ENCODE results near the gene LMTK2.
"Not testable (repeated sequence)": the region's sequence is repeated elsewhere in the genome, so short reads cannot be mapped to it uniquely, and the experiment has no call there.

Gene LMTK2

GRCh38 chr7:98205162-98205845, 98.6 kb downstream of the LMTK2 start:
- DNase-seq: no peak

GRCh38 chr7:98206451-98207330, 100.0 kb downstream of the LMTK2 start:
- no peak for DNase-seq

GRCh38 chr7:98209166-98209920, 102.7 kb downstream of the LMTK2 start:
- DNase-seq: no peak

DNA sequence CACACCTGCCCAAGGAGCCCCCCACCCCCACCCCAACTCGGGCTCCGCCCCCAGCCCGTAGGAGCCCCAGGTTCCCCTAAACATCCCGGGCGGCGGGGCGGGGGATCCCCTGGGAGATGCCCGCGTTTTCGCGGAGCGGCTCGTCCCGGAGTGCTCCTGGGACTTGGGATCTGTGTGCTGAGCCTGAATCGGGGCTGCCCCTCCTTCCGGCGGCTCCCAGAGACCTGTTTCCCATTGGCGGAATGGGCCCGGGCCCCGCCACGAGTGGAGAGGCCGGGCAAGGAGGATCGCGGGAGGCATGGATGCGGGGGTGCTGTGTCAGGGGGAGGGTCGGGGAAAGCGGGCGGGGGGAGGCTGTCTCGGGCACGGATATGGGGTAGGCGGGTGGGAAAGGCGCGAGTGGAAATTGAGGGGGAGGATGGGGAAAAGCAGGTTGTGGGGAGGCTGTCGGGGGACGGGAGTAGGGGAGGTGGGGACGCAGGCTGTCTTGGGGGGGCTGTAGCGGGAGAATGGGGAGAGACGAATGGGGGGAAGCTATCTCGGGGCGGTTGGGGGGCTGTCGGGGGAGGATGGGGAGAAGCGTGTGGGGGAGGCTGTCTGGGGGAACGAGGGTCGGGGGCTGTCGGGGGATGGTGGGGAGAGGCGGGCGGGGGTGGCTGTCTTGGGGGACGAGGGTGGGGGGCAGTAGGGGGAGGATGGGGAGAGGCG, 104.0 kb downstream of the LMTK2 start:
- peak; percentile 29 to 31 for DNase-seq

DNA sequence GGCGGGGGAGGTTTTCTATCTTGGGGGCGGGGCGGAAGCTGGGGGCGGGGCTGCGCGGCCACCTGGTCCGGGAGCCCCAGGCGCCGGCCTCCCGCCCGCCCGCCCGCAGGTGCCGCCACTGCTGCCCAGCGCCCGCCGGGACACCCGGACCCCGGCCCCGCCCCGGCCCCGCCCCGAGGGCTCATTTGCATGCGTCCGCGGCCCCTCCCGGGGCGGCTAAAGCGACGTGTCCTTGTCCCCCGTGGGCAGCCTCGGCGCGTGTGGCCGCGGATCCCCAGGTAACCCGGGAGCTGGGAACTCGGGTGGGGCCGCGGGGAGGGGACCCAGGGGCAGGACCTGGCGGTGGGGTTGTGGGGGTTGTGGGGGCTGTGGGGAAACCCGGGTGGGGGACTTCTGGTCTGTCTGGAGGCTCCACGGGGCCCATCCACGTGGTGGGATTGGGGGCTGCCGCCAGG, 104.6 kb downstream of the LMTK2 start, which contains the start of gene BHLHA15:
BHLHA15 (plus strand) TSS at position 219 of the 455 bp plus-strand sequence. CDS start 871 bp downstream, outside the sequence.
- peak; percentile 70 to 78 for DNase-seq

- DNase-seq: no peak
Observed at GRCh38 chr7:98211676-98212531, 105.2 kb downstream of the LMTK2 start.

GRCh38 chr7:98212532-98213041, 105.9 kb downstream of the LMTK2 start:
- DNase-seq: no peak

- DNase-seq: no peak
Observed at GRCh38 chr7:98213296-98213887, 106.7 kb downstream of the LMTK2 start.

GRCh38 chr7:98213888-98214810, 107.5 kb downstream of the LMTK2 start:
- no peak for DNase-seq

DNA sequence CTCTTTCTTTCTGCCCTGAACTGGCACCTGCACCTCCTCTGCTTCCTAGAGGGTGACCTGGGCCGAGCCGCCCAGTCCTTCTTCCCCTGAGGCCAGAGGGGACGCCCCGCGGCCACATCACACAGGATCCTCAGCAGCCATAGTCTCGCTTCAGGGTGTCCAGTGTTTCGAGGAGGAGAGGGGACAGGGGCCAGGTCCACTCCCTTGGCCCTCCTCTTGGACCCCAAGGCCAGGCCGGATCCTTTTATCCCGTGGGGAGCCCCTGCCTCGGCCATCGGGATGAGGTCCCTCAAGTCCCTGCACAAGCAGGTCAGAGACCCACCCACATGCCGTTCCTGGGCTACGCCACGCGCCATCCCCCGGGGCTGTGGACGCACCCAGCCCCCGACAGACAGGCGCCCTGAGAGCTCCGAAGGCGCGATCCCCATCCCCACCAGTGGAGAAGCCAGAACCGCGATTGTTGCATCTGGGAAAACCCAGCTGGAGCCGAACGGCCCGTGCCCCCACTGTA, 108.2 kb downstream of the LMTK2 start:
- DNase-seq: peak in 1 of 2 experiments; percentile 27

DNA sequence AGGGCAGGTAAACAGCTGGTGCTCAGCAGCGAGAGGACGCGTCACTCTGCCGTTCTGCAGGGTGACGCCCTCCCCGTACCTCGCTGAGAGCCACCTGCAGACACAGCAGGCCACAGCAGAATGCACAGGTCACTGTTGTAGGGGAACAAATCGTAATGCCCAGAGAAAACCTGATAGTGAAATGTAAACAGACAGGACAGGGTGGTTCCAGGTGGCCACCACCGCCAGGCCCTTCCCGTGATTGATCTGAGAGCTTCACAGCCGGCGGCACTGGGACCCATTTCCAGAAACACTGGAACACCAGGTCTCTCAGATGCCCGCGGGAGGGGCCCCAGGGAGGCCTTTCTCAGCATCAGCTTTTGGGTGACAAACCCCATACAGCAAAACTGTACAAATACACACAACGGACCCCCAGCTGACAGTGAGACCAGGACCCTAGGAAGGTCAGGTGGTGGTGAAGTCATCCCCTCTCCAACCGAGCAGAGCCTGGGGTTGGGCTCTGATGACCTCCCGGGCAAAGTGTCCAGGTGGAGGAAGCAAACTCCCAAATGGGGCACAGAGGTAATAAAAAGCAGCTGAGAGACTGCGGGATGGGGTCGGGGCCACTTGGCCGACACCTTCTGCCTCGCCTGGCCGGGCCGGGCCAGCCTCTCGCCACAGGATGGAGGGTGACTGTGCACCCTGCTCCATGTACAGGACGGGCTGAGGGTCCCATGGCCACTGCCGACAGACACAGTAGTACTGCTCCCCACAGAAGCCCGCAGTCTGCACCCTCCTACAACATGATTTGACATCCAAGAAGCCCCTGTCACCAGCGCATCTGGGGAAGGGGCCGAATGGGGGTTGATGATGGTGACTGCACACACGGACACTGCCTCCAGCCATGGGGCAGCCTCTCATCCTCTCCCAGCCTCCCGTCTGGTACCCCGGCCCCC, 109.2 kb downstream of the LMTK2 start:
- DNase-seq: peak; percentile 49 to 80

- no peak for DNase-seq
Observed at GRCh38 chr7:98216941-98217622, 110.4 kb downstream of the LMTK2 start.

- DNase-seq: peak in 1 of 2 experiments; percentile 53
Observed at GRCh38 chr7:98217623-98218582, 111.2 kb downstream of the LMTK2 start.

GRCh38 chr7:98219382-98219781, 112.7 kb downstream of the LMTK2 start:
- DNase-seq: not testable (repeated sequence)

GRCh38 chr7:98221611-98222532, 115.2 kb downstream of the LMTK2 start:
- DNase-seq: no peak
